ENCODE results near the gene FBXW7. TPM values are rescaled to one million over a fixed set of nuclear protein-coding genes. Genes with fewer than 3 reads are reported as not detected.

FBXW7 gene
- total RNA-seq, 1 donor from 2014 or later: 128 TPM

- H3K27ac ChIP-seq: no peak overlapping the region
- H3K36me3 ChIP-seq: no peaks in the 10 kb centered on the region
- no peak for TF ChIP-seq CTCF (IDR thresholded peaks at IDR 0.05)
- H3K4me3 ChIP-seq: no peak overlapping the region
- H3K4me1 ChIP-seq: no peaks in the 10 kb centered on the region
- no peaks in the 10 kb centered on the region for H3K9me3 ChIP-seq
- DNase-seq (ENCODE audit: low spot score in 2 of 2): no peak
- intact Hi-C loops (cut with DNase I): no loop called here
- no peaks in the 10 kb centered on the region for H3K27me3 ChIP-seq
These were observed 225.6 kb downstream of the FBXW7 start for GRCh38 chr4:152310257-152310656.

GRCh38 chr4:152309418-152309817 is 226.5 kb downstream of the FBXW7 start:
- Histone ChIP-seq H3K4me1 (no peaks in the 10 kb centered on the region), H3K9me3 (no peaks in the 10 kb centered on the region), H3K4me3 (no peak overlapping the region), H3K27ac (no peak overlapping the region), H3K36me3 (no peaks in the 10 kb centered on the region), H3K27me3 (no peaks in the 10 kb centered on the region)
- DNase-seq (ENCODE audit: low spot score in 2 of 2): no peak
- TF ChIP-seq CTCF (IDR thresholded peaks at IDR 0.05): no peak
- intact Hi-C loops (cut with DNase I): no loop called here

GRCh38 chr4:152308951-152309350 is 226.9 kb downstream of the FBXW7 start:
- Histone ChIP-seq H3K27ac (no peak overlapping the region), H3K36me3 (no peaks in the 10 kb centered on the region), H3K4me3 (no peak overlapping the region), H3K27me3 (no peaks in the 10 kb centered on the region), H3K4me1 (no peaks in the 10 kb centered on the region), H3K9me3 (no peaks in the 10 kb centered on the region)
- no peak for DNase-seq (ENCODE audit: low spot score in 2 of 2)
- TF ChIP-seq CTCF (IDR thresholded peaks at IDR 0.05): no peak
- intact Hi-C loops (cut with DNase I): no loop called here

DNA sequence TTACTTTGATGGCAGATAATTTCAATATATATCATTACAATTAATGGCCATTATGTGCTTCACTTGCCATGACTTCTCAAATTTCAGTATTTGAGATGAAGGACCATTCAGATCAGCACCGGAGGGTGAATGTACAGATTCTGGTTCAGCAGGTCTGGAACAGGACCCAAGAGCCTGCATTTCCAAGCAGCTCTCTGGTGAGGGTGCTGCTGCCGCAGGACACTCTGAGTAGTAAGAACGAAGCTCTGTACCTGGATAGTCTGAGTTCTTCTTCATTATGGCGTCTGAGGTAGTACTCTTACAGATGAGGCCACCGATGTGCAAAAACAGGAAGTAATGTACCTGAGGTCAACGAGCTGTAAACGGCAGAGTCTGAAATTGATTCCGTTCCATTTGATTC is 228.2 kb downstream of the FBXW7 start:
- Histone ChIP-seq H3K27ac (no peak overlapping the region), H3K36me3 (no peaks in the 10 kb centered on the region), H3K4me1 (no peaks in the 10 kb centered on the region), H3K27me3 (no peaks in the 10 kb centered on the region), H3K4me3 (no peak overlapping the region), H3K9me3 (no peaks in the 10 kb centered on the region)
- DNase-seq (ENCODE audit: low spot score in 2 of 2): no peak
- TF ChIP-seq CTCF (IDR thresholded peaks at IDR 0.05): no peak
- intact Hi-C loops (cut with DNase I): no loop called here

GRCh38 chr4:152306541-152306940 is 229.4 kb downstream of the FBXW7 start:
- no peak overlapping the region for H3K4me3 ChIP-seq
- no peak for DNase-seq (ENCODE audit: low spot score in 2 of 2)
- no peaks in the 10 kb centered on the region for H3K9me3 ChIP-seq
- intact Hi-C loops (cut with DNase I): no loop called here
- no peaks in the 10 kb centered on the region for H3K4me1 ChIP-seq
- TF ChIP-seq CTCF (IDR thresholded peaks at IDR 0.05): no peak
- H3K36me3 ChIP-seq: no peaks in the 10 kb centered on the region
- no peaks in the 10 kb centered on the region for H3K27me3 ChIP-seq
- H3K27ac ChIP-seq: no peak overlapping the region

DNA sequence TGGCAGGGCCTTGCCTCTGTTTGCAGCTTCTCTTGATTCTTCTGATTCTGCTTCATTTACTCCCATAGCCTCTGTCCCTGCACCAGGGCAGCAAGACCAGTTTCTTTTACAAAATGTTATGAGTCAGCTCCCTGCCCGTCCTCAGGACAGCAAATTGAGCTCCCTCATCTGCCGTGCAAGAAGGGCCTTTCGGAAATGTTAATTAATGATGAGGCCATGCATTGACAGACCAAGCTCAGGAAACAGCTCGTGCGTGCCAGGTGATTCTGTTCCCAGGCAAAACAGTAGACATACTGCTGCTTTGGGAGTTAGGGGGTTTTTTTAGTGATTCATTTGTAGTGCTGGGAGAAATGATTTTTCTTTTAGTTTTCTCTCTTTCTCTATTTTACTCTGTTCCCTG is 231.7 kb downstream of the FBXW7 start:
- TF ChIP-seq CTCF (IDR thresholded peaks at IDR 0.05): no peak
- Histone ChIP-seq H3K27me3 (no peaks in the 10 kb centered on the region), H3K36me3 (no peaks in the 10 kb centered on the region), H3K4me3 (no peak overlapping the region), H3K9me3 (no peaks in the 10 kb centered on the region), H3K4me1 (no peaks in the 10 kb centered on the region), H3K27ac (no peak overlapping the region)
- DNase-seq (ENCODE audit: low spot score in 2 of 2): no peak
- intact Hi-C loops (cut with DNase I): no loop called here

All from ascending aorta (tissue), 2 donors.